ENCODE measurements around the gene PPP1R1C.

GRCh38 chr2:181995289-181995688 is 9.6 kb downstream of the PPP1R1C start:
- TF ChIP-seq POLR2A (IDR thresholded peaks at IDR 0.05): no peak
- TF ChIP-seq CTCF (IDR thresholded peaks at IDR 0.05): no peak
